Activated naive CD4-positive, alpha-beta T cell treated with anti-CD3 and anti-CD28 coated beads, Interleukin-2, amount 50 U/mL, for 24 hours (primary cell): ENCODE data around the gene SYNE3.
A peak's percentile ranks its signal among the peaks of the same experiment; 100 is the strongest.

Source experiments
- H3K27ac Mint-ChIP-seq: one replicate; pipeline ENCODE4 v1.8.0; 2021; ENCODE audit warnings: mild to moderate bottlenecking, mixed read lengths
- H3K27me3 Mint-ChIP-seq: one replicate; pipeline ENCODE4 v1.8.0; 2021; ENCODE audit warnings: mixed read lengths
- H3K36me3 Mint-ChIP-seq: one replicate; pipeline ENCODE4 v1.8.0; 2021; ENCODE audit warnings: mixed read lengths
- H3K4me1 Mint-ChIP-seq: one replicate; pipeline ENCODE4 v1.8.0; 2021; ENCODE audit warnings: mixed read lengths
- H3K4me3 Mint-ChIP-seq: one replicate; pipeline ENCODE4 v1.8.0; 2021; ENCODE audit warnings: mild to moderate bottlenecking, mixed read lengths
- H3K9me3 Mint-ChIP-seq: one replicate; pipeline ENCODE4 v1.8.0; 2021; ENCODE audit warnings: mixed read lengths

The SYNE3 gene

DNA sequence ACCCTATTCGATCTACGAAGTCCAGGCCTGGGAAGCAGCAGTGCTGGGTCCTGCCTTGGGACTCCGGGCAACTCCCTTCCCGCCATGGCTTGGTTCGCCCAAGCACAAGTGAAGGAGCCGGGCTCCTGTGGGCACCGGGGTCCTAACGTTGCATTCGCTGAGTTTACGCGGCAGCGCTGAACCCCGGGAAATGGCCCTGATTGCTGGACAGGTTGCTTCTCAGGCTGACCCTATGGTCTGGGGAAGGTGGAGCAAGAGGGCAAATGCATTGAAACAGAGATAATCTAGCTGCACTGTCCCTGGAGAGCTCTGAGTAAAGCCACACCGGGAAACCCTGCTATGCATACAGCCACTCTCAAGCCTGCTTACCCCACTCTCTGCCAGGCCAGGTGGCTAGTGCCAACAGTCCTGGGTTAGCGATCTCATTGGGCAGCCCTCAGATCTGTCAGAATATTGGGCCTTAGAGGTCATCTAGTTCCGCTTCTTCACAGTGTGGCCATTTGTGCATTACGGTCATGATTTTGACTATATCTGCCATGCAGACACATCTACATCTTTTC lies 11.3 kb downstream of the SYNE3 start:
- no peak overlapping the region for H3K27ac Mint-ChIP-seq
- no peaks in the 10 kb centered on the region for H3K27me3 Mint-ChIP-seq
- no peaks in the 10 kb centered on the region for H3K9me3 Mint-ChIP-seq
- peaks cover 9% of the 10 kb centered on the region for H3K36me3 Mint-ChIP-seq
- peaks cover 62% of the 10 kb centered on the region for H3K4me1 Mint-ChIP-seq
- H3K4me3 Mint-ChIP-seq: no peak overlapping the region

DNA sequence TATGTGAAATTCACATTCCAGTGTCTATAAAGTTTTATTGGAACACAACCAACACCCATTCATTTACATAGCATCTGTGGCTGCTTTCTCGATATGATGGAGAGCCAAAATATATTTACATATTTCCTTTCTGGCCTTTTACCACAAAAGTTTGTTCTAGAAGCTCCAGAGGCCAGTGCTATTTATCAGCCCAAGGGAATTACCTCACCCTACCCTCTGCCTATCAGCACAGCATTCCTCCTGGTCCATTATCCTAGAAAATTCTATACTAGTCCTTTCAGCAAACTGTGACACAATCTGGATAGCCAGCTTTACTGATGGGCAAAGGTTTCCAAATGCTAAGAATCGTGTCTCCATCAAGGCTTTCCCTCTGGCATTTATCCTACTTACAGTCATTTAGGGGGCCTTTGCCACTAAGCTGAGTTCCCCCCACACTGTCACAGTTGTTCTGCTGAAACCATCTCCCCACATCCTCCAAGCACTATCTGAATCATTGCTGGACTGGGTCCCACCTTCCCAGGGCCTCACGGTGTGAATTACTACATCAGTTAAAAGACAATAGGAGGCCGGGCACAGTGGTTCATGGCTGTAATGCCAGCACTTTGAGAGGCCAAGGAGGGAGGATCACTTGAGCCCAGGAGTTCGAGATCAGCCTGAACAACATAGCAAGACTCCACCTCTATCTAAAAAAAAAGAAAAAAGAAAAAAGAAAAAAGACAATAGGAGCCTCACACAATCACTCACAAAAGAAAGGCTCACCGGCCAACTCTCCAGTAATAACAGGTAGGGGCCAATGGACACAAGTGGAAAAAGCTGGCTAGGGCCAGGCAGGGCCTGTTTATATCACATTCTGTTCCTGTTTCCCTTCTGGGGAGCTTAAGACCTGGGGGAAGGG lies 12.1 kb downstream of the SYNE3 start:
- H3K4me3 Mint-ChIP-seq: no peak overlapping the region
- no peaks in the 10 kb centered on the region for H3K9me3 Mint-ChIP-seq
- peaks cover 59% of the 10 kb centered on the region for H3K4me1 Mint-ChIP-seq
- no peaks in the 10 kb centered on the region for H3K27me3 Mint-ChIP-seq
- H3K36me3 Mint-ChIP-seq: peaks cover 6% of the 10 kb centered on the region
- H3K27ac Mint-ChIP-seq: peak overlapping the region; percentile 23

DNA sequence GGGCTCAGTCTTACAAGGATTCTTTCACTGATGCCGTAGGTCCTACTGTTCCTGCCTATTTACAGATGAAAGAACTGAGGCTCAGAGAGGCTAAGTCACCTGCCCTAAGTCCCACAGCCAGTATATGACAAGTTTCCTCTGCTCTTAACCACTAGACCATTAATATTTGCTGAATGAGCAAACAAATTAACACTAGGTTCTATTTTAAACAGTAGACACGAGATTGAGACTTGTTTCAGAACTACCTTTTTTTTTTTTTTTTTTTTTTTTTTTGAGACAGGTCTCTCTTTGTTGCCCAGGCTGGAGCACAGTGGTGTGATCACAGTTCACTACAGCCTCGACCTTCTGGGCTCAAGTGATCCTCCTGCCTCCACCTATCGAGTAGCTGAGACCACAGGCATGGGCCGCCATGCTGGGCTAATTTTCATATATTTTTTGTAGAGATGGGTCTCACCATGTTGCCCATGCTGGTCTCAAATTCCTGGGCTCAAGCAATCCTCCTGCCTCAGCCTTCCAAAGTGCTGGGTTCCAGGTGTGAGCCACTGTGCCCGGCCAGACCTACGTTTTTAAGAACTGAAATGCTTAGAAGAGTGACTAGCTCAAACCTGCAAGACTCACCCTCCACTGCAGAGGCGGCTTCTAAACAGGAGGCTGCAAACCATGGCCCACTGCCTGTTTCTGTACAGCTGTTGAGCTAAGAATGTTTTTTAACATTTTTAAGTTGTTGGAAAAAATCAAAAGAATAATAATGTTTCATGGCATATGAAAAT lies 12.9 kb downstream of the SYNE3 start:
- Mint-ChIP-seq H3K27ac (no peak overlapping the region), H3K27me3 (no peaks in the 10 kb centered on the region), H3K4me1 (peaks cover 65% of the 10 kb centered on the region), H3K4me3 (no peak overlapping the region), H3K36me3 (peaks cover 6% of the 10 kb centered on the region), H3K9me3 (no peaks in the 10 kb centered on the region)

DNA sequence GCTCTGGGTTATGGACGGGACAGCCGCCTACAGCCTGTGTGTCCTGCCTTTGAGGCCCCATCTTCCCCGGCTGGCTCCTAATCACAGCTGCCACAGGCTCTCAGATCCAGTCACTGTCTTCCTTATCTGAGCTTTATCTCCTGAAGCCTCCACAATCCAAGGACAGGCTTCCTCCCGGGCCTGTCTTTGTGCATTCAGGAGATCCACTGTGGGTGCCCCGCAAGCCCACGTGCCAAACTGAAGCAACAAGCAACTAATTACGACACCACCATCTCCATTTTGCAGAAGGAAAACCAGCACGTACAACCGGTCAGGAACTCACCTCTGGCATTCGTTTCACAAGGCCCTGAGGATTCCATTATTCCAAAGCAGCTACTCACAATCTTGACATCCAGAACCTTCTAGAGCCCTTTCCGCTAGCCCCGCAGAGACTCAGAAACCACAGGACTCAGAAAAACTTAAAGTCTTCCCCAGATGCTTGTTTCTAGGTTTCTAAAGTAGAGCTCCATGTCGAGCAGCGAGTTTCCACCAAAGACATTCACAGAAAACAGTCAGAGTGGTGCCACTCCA lies 14.0 kb downstream of the SYNE3 start:
- Mint-ChIP-seq H3K27me3 (no peaks in the 10 kb centered on the region), H3K4me1 (peaks cover 63% of the 10 kb centered on the region)

DNA sequence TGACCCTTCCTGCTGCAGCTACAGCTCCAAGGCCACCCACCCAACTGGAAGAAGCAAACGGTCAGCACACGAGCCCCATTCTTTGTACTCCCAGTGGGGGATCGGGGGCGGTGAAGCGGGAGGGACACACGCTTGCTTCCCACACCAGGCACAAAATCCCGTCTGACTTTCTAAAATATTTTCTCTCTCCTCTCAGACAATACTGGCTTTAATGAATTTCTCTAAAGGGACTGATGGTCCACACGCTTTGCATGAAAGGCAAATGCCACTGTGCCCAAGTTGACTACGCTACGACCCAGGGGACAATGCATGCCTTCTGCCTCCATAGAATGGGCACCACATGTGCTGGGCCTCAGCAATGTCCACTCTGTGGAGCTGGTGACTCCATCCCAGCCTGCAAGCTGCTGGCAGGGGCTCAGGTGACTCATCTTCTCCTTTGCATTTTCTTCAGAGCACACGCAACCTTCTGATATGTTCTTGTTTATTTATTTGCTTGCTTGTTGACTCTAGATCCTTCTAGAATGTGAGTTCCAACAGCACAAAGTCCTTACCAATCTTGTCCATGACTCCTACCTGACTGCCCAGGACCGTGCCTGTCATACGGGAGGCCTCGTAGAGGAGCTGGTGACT lies 15.6 kb downstream of the SYNE3 start:
- H3K4me3 Mint-ChIP-seq: no peak overlapping the region
- peaks cover 66% of the 10 kb centered on the region for H3K4me1 Mint-ChIP-seq
- H3K27me3 Mint-ChIP-seq: no peaks in the 10 kb centered on the region
- H3K27ac Mint-ChIP-seq: no peak overlapping the region
- H3K36me3 Mint-ChIP-seq: peaks cover 6% of the 10 kb centered on the region
- H3K9me3 Mint-ChIP-seq: no peaks in the 10 kb centered on the region

More for the DNA sequence above, 14.0 kb downstream of the SYNE3 start:
- Mint-ChIP-seq H3K36me3 (peaks cover 6% of the 10 kb centered on the region), H3K4me3 (no peak overlapping the region), H3K9me3 (no peaks in the 10 kb centered on the region), H3K27ac (no peak overlapping the region)

DNA sequence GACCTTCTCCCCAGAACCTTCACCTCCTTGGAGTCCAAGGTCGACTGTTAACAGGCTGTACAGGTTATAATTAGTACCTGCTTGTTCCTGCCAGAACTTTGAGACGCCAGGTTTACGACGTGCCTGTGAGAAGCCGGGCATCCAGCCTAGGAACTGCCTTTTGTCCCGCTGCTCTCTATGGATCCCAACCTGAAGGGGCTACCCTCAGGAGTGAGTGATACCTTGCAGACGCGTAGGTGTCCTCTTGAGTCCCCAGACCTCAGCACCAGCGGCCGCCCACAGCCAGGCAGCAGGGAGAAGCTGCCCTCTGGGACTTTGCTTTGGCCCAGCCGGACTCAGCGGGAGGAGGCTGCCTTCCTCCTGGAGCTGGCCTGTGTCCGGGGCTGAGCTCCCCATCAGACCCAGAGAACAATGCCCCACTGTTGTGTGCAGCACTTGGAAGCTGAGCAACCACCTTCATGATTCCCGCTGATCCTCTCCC lies 16.2 kb downstream of the SYNE3 start:
- Mint-ChIP-seq H3K9me3 (no peaks in the 10 kb centered on the region), H3K27me3 (no peaks in the 10 kb centered on the region), H3K4me1 (peaks cover 69% of the 10 kb centered on the region), H3K36me3 (peaks cover 4% of the 10 kb centered on the region), H3K4me3 (no peak overlapping the region), H3K27ac (no peak overlapping the region)

DNA sequence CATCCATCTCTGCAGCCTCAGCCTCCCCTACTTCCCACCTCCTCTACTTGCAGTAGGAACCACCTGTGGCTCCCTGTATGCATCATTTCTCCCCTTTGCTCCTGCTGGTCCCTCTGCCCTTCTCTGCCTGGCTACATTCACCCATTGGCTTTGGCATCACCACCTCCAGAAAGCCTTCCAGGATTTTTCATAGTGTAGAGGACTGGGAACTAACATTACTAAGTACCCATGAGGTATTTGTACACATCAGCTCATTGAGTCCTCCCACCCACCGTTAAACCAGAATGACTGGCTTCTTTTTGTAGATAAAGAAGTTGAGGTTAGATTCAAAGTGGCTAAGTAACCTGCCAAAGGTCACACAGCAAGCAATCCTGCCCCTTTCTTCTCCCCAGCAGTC lies 17.1 kb downstream of the SYNE3 start:
- Mint-ChIP-seq H3K27ac (no peak overlapping the region), H3K4me3 (no peak overlapping the region), H3K36me3 (peaks cover 4% of the 10 kb centered on the region), H3K27me3 (no peaks in the 10 kb centered on the region), H3K4me1 (peaks cover 72% of the 10 kb centered on the region), H3K9me3 (no peaks in the 10 kb centered on the region)

DNA sequence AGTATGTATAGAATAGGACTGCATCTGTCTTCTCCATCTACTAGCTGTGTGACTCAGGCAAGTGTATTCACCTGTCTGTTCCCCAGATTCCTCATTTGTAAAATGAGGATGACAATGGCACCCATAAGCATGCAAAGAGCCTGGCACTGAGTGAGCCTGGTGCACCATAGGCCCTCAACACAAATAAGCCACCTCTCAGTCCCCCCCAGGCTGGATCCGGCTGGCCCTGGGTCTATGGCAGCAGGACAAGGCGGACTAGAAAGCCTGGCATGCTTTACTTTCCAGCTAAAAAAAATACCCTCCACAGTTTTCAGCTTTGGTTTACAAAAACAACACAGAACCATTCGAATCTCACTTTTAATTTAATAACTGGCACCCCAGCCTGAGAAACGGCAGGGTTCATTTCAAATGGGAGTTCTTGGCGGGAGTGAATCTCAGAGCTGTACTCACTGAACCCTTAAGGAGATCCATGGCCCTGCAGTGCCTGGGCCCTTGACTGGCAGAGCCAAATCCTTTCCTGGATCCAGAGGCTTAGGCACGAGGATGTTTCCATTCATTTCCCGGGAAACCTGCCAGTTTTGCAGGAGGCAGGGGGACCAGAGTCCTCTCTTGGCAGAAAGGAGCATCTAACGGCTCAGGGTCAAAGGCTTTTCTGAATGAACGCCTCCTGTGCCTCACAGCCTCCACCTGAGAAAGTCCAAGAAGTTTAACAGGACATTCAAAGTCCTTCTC lies 17.7 kb downstream of the SYNE3 start:
- no peak overlapping the region for H3K27ac Mint-ChIP-seq
- H3K27me3 Mint-ChIP-seq: no peaks in the 10 kb centered on the region
- peaks cover 72% of the 10 kb centered on the region for H3K4me1 Mint-ChIP-seq
- peaks cover 5% of the 10 kb centered on the region for H3K36me3 Mint-ChIP-seq
- H3K4me3 Mint-ChIP-seq: no peak overlapping the region
- H3K9me3 Mint-ChIP-seq: no peaks in the 10 kb centered on the region

DNA sequence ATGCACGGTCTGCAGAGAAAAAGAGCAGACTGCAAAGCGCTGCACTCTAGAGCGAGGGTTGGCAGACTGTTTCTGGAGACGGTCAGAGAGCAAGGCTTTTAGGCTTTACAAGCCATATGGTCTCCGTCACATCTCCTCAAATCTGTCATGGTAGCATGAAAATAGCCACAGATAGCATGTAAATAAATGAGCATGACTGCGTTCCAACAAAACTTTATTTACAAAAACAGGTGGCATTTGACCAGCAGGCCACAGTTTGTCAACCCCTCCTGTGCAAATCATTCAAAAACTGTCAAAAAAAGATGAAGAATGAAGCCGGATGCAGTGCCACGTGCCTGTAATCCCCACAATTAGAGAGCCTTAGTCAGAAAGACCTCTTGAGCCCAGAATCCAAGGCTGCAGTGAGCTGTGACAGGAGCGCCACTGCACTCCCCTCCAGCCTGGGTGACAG lies 18.9 kb downstream of the SYNE3 start:
- peaks cover 5% of the 10 kb centered on the region for H3K36me3 Mint-ChIP-seq
- H3K9me3 Mint-ChIP-seq: no peaks in the 10 kb centered on the region
- H3K27me3 Mint-ChIP-seq: no peaks in the 10 kb centered on the region
- no peak overlapping the region for H3K4me3 Mint-ChIP-seq
- H3K4me1 Mint-ChIP-seq: peaks cover 66% of the 10 kb centered on the region
- no peak overlapping the region for H3K27ac Mint-ChIP-seq

DNA sequence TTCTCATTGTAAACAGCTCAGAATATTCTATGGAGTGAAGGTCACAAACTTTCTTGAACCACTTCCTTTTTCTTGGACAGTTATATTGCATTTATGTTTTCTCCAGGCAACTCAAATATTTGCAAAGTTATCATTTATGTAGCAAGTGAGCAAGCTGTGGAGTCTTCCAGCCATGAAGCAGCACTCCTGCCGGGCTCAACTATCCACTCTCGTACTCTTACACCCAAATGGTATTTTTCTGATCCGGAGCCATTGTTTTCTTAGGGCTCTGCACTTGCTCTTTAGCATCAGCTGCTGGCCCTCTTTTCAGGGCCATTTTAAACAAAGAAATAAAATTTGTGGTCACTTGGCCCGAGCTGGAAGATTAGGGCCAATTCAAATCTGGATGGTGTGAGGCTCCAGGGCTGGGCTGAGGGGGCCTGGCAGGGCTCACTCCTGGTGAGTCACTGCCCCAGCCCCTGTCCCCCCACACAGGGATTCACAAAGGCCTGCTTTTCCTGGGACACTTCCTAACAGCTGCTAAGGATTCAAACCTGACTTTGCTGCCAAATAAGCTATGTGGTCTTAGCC lies 19.7 kb downstream of the SYNE3 start:
- Mint-ChIP-seq H3K27ac (peak overlapping the region; percentile 75), H3K36me3 (peaks cover 5% of the 10 kb centered on the region), H3K4me1 (peaks cover 63% of the 10 kb centered on the region), H3K4me3 (no peak overlapping the region), H3K27me3 (no peaks in the 10 kb centered on the region), H3K9me3 (no peaks in the 10 kb centered on the region)

DNA sequence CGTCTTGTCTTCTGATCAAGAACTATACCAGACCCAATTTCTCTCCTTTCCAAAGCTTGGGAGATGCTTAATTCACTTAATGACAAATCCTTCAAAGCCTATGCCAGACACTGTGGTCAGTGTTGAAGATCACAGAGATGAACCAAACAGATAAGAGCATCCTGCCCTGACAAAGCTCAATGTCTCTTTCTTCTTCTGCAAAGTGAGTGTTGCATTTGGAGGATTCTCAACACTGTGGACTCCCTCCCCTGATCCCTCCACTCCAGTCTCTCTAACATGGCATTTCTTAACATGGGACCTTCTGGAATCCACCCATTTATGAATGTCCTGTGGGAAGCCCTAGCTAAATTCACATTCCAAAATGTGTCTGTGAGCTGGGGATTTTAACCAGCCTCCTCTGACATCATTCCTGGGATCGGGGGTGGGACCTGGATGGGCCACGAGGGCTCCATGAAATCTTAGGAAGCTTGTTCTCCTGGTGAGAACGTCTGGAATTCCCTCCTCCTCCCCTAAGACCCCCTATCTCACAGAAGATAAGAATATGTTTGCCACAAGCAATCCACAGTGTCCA lies 20.3 kb downstream of the SYNE3 start:
- Mint-ChIP-seq H3K4me3 (no peak overlapping the region), H3K9me3 (no peaks in the 10 kb centered on the region), H3K27ac (peak overlapping the region; percentile 23), H3K36me3 (peaks cover 4% of the 10 kb centered on the region), H3K27me3 (no peaks in the 10 kb centered on the region), H3K4me1 (peaks cover 63% of the 10 kb centered on the region)

DNA sequence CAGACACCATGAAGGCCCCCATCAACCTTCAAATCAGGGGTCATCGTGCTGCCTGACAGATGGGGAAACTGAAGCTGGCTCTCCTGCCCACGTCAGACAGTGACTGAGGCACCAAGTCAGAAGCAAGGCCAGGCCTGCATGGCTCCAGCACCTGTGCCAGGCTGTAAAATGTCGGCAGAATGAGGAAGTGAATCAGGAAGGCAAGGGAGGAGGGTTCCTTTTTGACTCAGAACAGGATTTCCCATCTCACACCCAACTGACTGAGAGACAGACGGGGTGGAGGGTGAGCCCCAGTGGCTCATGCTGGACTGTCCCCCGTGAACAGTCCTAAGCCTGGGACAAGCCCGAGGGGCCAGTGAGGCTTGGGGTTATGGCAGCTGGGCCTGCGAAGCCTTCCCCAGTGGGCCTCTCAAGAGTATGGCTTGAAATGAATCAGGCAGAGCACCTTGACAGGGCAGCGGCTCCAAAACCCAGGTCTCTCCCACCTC lies 20.9 kb downstream of the SYNE3 start:
- H3K27me3 Mint-ChIP-seq: no peaks in the 10 kb centered on the region
- H3K4me1 Mint-ChIP-seq: peaks cover 63% of the 10 kb centered on the region
- peak overlapping the region; percentile 64 for H3K4me3 Mint-ChIP-seq
- peak overlapping the region; percentile 52 for H3K27ac Mint-ChIP-seq
- no peaks in the 10 kb centered on the region for H3K9me3 Mint-ChIP-seq
- H3K36me3 Mint-ChIP-seq: peaks cover 1% of the 10 kb centered on the region

DNA sequence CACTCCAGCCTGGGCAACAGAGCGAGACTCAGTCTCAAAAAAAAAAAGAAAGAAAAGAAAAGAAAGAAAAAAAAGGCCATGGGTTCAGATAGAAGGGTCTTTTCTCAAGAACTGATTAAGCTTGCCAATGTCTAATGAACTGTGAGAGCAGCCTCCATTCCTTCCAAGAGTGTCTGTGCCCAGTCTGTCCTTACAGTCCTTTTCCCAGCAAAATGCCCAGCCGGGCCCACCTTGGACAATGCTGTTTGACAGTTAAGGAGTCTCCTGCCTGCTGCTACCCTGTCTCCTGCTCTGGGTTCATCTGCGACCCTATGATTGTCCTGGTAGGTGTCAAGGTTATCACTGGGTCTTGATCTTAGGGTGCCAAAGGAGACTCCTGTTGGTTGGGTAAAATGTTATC lies 21.4 kb downstream of the SYNE3 start:
- peak overlapping the region; percentile 64 for H3K4me3 Mint-ChIP-seq
- H3K27me3 Mint-ChIP-seq: no peaks in the 10 kb centered on the region
- peak overlapping the region; percentile 52 for H3K27ac Mint-ChIP-seq
- peaks cover 62% of the 10 kb centered on the region for H3K4me1 Mint-ChIP-seq
- peaks cover 1% of the 10 kb centered on the region for H3K36me3 Mint-ChIP-seq
- H3K9me3 Mint-ChIP-seq: no peaks in the 10 kb centered on the region

DNA sequence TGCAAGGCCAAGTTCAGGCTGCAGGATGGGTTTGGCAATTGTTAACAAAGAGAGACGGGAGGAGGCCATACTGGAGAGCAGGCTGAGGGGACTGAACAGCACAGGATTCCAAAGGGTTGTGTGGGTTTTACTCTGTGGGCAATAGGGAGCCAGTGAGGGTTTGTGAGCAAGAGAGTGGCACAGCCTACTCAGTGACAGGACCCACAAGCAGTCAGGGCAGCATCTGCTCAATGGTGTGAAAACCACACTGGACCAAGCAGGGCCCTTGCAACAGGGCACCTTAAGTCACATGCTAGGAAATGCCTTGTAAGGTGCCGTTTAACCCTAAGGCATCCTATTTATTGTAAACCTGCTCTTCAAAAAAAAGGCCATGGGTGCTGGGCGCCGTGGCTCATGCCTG lies 22.0 kb downstream of the SYNE3 start:
- Mint-ChIP-seq H3K4me3 (no peak overlapping the region), H3K27me3 (no peaks in the 10 kb centered on the region), H3K27ac (peak overlapping the region; percentile 51)

More for the DNA sequence above, 22.0 kb downstream of the SYNE3 start:
- no peaks in the 10 kb centered on the region for H3K9me3 Mint-ChIP-seq
- H3K36me3 Mint-ChIP-seq: peaks cover 1% of the 10 kb centered on the region
- peaks cover 60% of the 10 kb centered on the region for H3K4me1 Mint-ChIP-seq
